HT1080 (cell line): ENCODE results near the gene FARP1. TPM values are rescaled to one million over a fixed set of nuclear protein-coding genes. Genes with fewer than 3 reads are reported as not detected.
"Not testable (repeated sequence)": the region's sequence is repeated elsewhere in the genome, so short reads cannot be mapped to it uniquely, and the experiment has no call there.

Source experiments
- DNase-seq: peaks from one replicate; pipeline ENCODE4 v3.0.0-alpha.2; 2015; ENCODE audit warnings: low read depth
- total RNA-seq: library from RNA; depleted of rRNA; stranded (reverse); fragments of >200 nt; shearing (Covaris generic); gene quantifications from 2 replicates; pipeline ENCODE4 v1.2.3, GENCODE V29; 2014

The FARP1 gene
- total RNA-seq, 1 experiment from 2014 or later: 17.7 TPM

GRCh38 chr13:98351636-98352035, 208.7 kb downstream of the FARP1 start:
- no peak for DNase-seq

- DNase-seq: no peak
Observed at GRCh38 chr13:98352226-98352625, 209.3 kb downstream of the FARP1 start.

- DNase-seq: no peak
Observed at GRCh38 chr13:98353750-98354149, 210.9 kb downstream of the FARP1 start.

GRCh38 chr13:98358937-98359336, 216.0 kb downstream of the FARP1 start:
- DNase-seq: no peak

GRCh38 chr13:98360545-98360944, 217.7 kb downstream of the FARP1 start:
- no peak for DNase-seq

- DNase-seq: no peak
Observed at GRCh38 chr13:98363326-98363725, 220.4 kb downstream of the FARP1 start.

- DNase-seq: no peak
Observed at GRCh38 chr13:98364179-98364578, 221.3 kb downstream of the FARP1 start.

- no peak for DNase-seq
Observed at GRCh38 chr13:98364647-98365046, 221.8 kb downstream of the FARP1 start.

GRCh38 chr13:98365302-98365701, 222.4 kb downstream of the FARP1 start:
- DNase-seq: no peak

- DNase-seq: no peak
Observed at GRCh38 chr13:98366010-98366409, 223.1 kb downstream of the FARP1 start.

GRCh38 chr13:98366443-98366842, 223.5 kb downstream of the FARP1 start:
- DNase-seq: no peak

GRCh38 chr13:98366959-98367358, 224.1 kb downstream of the FARP1 start:
- no peak for DNase-seq

GRCh38 chr13:98368019-98368418, 225.1 kb downstream of the FARP1 start:
- DNase-seq: no peak

GRCh38 chr13:98369520-98369919, 226.6 kb downstream of the FARP1 start:
- DNase-seq: not testable (repeated sequence)

- no peak for DNase-seq
Observed at GRCh38 chr13:98370261-98370660, 227.4 kb downstream of the FARP1 start.

GRCh38 chr13:98370806-98371515, 228.1 kb downstream of the FARP1 start:
- DNase-seq: no peak

- DNase-seq: no peak
Observed at GRCh38 chr13:98371516-98372023, 228.7 kb downstream of the FARP1 start.

GRCh38 chr13:98372876-98373275, 230.0 kb downstream of the FARP1 start:
- DNase-seq: peak; percentile 44

- DNase-seq: no peak
Observed at GRCh38 chr13:98374750-98375149, 231.9 kb downstream of the FARP1 start.

- DNase-seq: no peak
Observed at GRCh38 chr13:98377635-98378378, 234.9 kb downstream of the FARP1 start.

- peak; percentile 66 for DNase-seq
Observed at GRCh38 chr13:98384739-98385138, 241.8 kb downstream of the FARP1 start.

- no peak for DNase-seq
Observed at GRCh38 chr13:98385606-98386005, 242.7 kb downstream of the FARP1 start.

- no peak for DNase-seq
Observed at GRCh38 chr13:98386637-98387036, 243.7 kb downstream of the FARP1 start.
